Body of pancreas (tissue), 4 donors: ENCODE data around the gene PPP3R1.

Experiments
- POLR2A ChIP-seq, 3 donors: fragments of 450-650 bp; IDR thresholded peaks; one replicate each; pipeline ENCODE4 v1.6.1; 2016; ENCODE audit warnings: antibody characterized with exemption in 3 of 3, mild to moderate bottlenecking in 2 of 3
- TF ChIP-seq, protein P1 (sequence below), 7 experiments: fragments of 450-650 bp in 4 of 7; fragments of 200-600 bp in 3 of 7; sonication (generic) in 3 of 7; IDR thresholded peaks; one replicate each; pipeline ENCODE4 v1.5.1; 2016 to 2019; ENCODE audit warnings: antibody characterized with exemption in 7 of 7

DNA sequence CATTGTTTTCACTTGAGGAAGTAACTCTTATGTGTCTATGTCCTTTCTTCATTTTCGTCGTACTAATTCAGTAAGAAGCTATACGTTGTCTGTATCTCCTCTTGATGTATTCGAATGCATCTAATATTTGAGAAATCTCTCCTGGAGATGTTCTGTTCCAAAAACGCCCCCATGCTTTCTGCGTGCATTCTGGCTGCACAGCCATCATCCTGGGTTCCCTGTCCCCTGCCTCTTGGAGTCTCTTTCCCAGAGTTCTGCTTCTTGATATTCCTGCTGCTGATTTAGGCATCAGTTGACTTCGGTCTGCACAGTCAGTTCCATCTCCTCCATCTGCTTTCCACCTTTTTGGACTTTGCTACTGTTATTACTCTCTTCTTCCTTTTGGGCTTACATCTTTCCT, 81.2 kb downstream of the PPP3R1 start:
- TF ChIP-seq, protein P1, sequence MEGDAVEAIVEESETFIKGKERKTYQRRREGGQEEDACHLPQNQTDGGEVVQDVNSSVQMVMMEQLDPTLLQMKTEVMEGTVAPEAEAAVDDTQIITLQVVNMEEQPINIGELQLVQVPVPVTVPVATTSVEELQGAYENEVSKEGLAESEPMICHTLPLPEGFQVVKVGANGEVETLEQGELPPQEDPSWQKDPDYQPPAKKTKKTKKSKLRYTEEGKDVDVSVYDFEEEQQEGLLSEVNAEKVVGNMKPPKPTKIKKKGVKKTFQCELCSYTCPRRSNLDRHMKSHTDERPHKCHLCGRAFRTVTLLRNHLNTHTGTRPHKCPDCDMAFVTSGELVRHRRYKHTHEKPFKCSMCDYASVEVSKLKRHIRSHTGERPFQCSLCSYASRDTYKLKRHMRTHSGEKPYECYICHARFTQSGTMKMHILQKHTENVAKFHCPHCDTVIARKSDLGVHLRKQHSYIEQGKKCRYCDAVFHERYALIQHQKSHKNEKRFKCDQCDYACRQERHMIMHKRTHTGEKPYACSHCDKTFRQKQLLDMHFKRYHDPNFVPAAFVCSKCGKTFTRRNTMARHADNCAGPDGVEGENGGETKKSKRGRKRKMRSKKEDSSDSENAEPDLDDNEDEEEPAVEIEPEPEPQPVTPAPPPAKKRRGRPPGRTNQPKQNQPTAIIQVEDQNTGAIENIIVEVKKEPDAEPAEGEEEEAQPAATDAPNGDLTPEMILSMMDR (IDR thresholded peaks at IDR 0.05), result no peak
- TF ChIP-seq POLR2A (IDR thresholded peaks at IDR 0.05), result no peak
